ENCODE results near the gene UBASH3A. TPM values are rescaled to one million over a fixed set of nuclear protein-coding genes. Genes with fewer than 3 reads are reported as not detected.

Gene UBASH3A
- polyA plus RNA-seq, 1 of the 3 experiments (the other 2 are of a cell fraction) = not detected

- peak; percentile 51 for DNase-seq
- H3F3A ChIP-seq (replicated peaks; ENCODE audit: insufficient read depth) = no peaks in the 10 kb centered on the region
- H3K27ac ChIP-seq (ENCODE audit: low read depth in 2 of 2, low read length in 1 of 2) = no peak overlapping the region
- no peaks in the 10 kb centered on the region for H4K20me1 ChIP-seq (ENCODE audit: insufficient read depth)
- no peak overlapping the region for H3K4me2 ChIP-seq
- H3K9me3 ChIP-seq = no peaks in the 10 kb centered on the region
- no peak overlapping the region for H3K9ac ChIP-seq
- no peaks in the 10 kb centered on the region for H3K36me3 ChIP-seq (replicated peaks in 1 of 2; ENCODE audit: control insufficient read depth in 1 of 2, insufficient read depth in 2 of 2, low read length in 1 of 2)
- H2AFZ ChIP-seq (ENCODE audit: low read depth) = no peak overlapping the region
- H3K4me1 ChIP-seq (ENCODE audit: control insufficient read depth in 1 of 2, insufficient read depth in 2 of 2, low read depth in 1 of 2, low read length in 1 of 2) = peaks cover 0 to 7% of the 10 kb centered on the region in 2 experiments; a peak in 2 of 4 replicates
- no peak for TF ChIP-seq SMC3 (IDR thresholded peaks at IDR 0.05; ENCODE audit: low read depth, low read length)
- no peak for TF ChIP-seq RAD21 (IDR thresholded peaks at IDR 0.05; ENCODE audit: low read length)
- TF ChIP-seq CTCF (IDR thresholded peaks at IDR 0.05) = no peak
- H3K9me2 ChIP-seq = no peaks in the 10 kb centered on the region
- no peak overlapping the region for H3K4me3 ChIP-seq (ENCODE audit: low read depth in 2 of 2, low read length in 1 of 2)
- 42% methylated on average over 8 of the region's 14 CpGs for WGBS (ENCODE audit: low lambda C conversion rate)
- H3K79me2 ChIP-seq (ENCODE audit: insufficient read depth) = no peaks in the 10 kb centered on the region
- no peaks in the 10 kb centered on the region for H3K27me3 ChIP-seq (ENCODE audit: insufficient read depth)
- POLR2A ChIA-PET = no interaction called here
- CTCF ChIA-PET = interaction anchor here (1.0 to 1.4 kb wide), 4 partner anchors 30 to 343 kb away, joined by 3 to 5 read pairs (median 4); no protein-coding TSS in a partner anchor
Measured at GRCh38 chr21:42460391-42461184, 56.9 kb downstream of the UBASH3A start.

- Histone ChIP-seq H3K4me2 (no peak overlapping the region), H3F3A (replicated peaks; ENCODE audit: insufficient read depth) (no peaks in the 10 kb centered on the region), H3K4me3 (ENCODE audit: low read depth in 2 of 2, low read length in 1 of 2) (no peak overlapping the region), H3K27ac (ENCODE audit: low read depth in 2 of 2, low read length in 1 of 2) (no peak overlapping the region), H2AFZ (ENCODE audit: low read depth) (no peak overlapping the region), H3K79me2 (ENCODE audit: insufficient read depth) (no peaks in the 10 kb centered on the region), H3K9ac (no peak overlapping the region), H4K20me1 (ENCODE audit: insufficient read depth) (no peaks in the 10 kb centered on the region), H3K27me3 (ENCODE audit: insufficient read depth) (no peaks in the 10 kb centered on the region), H3K36me3 (replicated peaks in 1 of 2; ENCODE audit: control insufficient read depth in 1 of 2, insufficient read depth in 2 of 2, low read length in 1 of 2) (no peaks in the 10 kb centered on the region), H3K9me2 (no peaks in the 10 kb centered on the region), H3K4me1 (ENCODE audit: control insufficient read depth in 1 of 2, insufficient read depth in 2 of 2, low read depth in 1 of 2, low read length in 1 of 2) (peaks cover 0 to 7% of the 10 kb centered on the region in 2 experiments; a peak in 2 of 4 replicates), H3K9me3 (no peaks in the 10 kb centered on the region)
- no peak for DNase-seq
- TF ChIP-seq RCOR1 (IDR thresholded peaks at IDR 0.05; ENCODE audit: low read length) (no peak), POLR2AphosphoS5 (IDR thresholded peaks at IDR 0.05; ENCODE audit: low read depth, low read length) (no peak), ELF1 (IDR thresholded peaks at IDR 0.05) (no peak), TAF1 (IDR thresholded peaks at IDR 0.05; ENCODE audit: borderline replicate concordance, low read depth, low read length) (no peak), NFIC (IDR thresholded peaks at IDR 0.05; ENCODE audit: borderline replicate concordance) (no peak), SIN3A (IDR thresholded peaks at IDR 0.05; ENCODE audit: borderline replicate concordance, low read depth, low read length) (no peak), NRF1 (IDR thresholded peaks at IDR 0.05; ENCODE audit: low read depth, low read length) (no peak), MAX (IDR thresholded peaks at IDR 0.05; ENCODE audit: low read depth) (no peak)
- ChIA-PET POLR2A (no interaction called here), CTCF (interaction anchor here (1.2 to 1.4 kb wide), 2 partner anchors 11 to 315 kb away, joined by 3 to 5 read pairs; no protein-coding TSS in a partner anchor)
- 46% methylated on average over 5 of the region's 5 CpGs for WGBS (ENCODE audit: low lambda C conversion rate)
Measured at GRCh38 chr21:42461185-42461520, 57.5 kb downstream of the UBASH3A start.
